Kidney (tissue), 14 donors: Measurements from ENCODE around the gene NME5. TPM values are rescaled to one million over a fixed set of nuclear protein-coding genes. Genes with fewer than 3 reads are reported as not detected.

Experiments used
- DNase-seq, 5 donors: peaks; one replicate each; pipeline ENCODE4 v3.0.0-alpha.2; 2013 to 2020
- FAIRE-seq: peaks from 2 replicates; lab custom pipeline; 2012; peaks lifted over from hg19 to GRCh38; lab: Jason Lieb, UNC
- H3K27ac ChIP-seq, 2 donors: one replicate each; pipeline ENCODE4 v1.7.0; 2013; ENCODE audit warnings: low read depth in 2 of 2, low read length in 2 of 2, inconsistent platforms in 1 of 2
- H3K27me3 ChIP-seq: one replicate; pipeline ENCODE4 v1.7.1; 2013; ENCODE audit warnings: low read length, inconsistent platforms; ENCODE audit not compliant: control insufficient read depth, insufficient read depth
- H3K36me3 ChIP-seq, 3 donors: one replicate each; pipeline versions ENCODE4 v1.7.0 to v1.7.1; 2013; ENCODE audit warnings: low read length in 3 of 3, control low read depth in 1 of 3, inconsistent platforms in 1 of 3; ENCODE audit not compliant: insufficient read depth in 3 of 3, control insufficient read depth in 2 of 3
- H3K4me1 ChIP-seq, 3 donors: one replicate each; pipeline versions ENCODE4 v1.7.0 to v1.7.1; 2013; ENCODE audit warnings: low read length in 3 of 3, inconsistent platforms in 1 of 3, low read depth in 1 of 3; ENCODE audit not compliant: control insufficient read depth in 2 of 3, insufficient read depth in 2 of 3
- H3K4me3 ChIP-seq, 3 donors: one replicate each; pipeline versions ENCODE4 v1.7.0 to v1.8.1; 2013; ENCODE audit warnings: low read length in 3 of 3, control low read depth in 1 of 3, inconsistent platforms in 1 of 3
- H3K9ac ChIP-seq, 3 donors: one replicate each; pipeline versions ENCODE4 v1.7.0 to v1.7.1; 2013; ENCODE audit warnings: low read length in 3 of 3, control low read depth in 1 of 3, inconsistent platforms in 1 of 3
- H3K9me3 ChIP-seq, 3 donors: one replicate each; pipeline versions ENCODE4 v1.7.0 to v1.7.1; 2013; ENCODE audit warnings: low read length in 3 of 3, control low read depth in 1 of 3, inconsistent platforms in 1 of 3; ENCODE audit not compliant: control insufficient read depth in 2 of 3, insufficient read depth in 1 of 3
- CTCF ChIP-seq: IDR thresholded peaks from 3 replicates; pipeline ENCODE4 v1.5.1; 2012; ENCODE audit warnings: mild to moderate bottlenecking, moderate library complexity, borderline replicate concordance; ENCODE audit not compliant: insufficient read depth; ENCODE audit errors: extremely low read depth
- intact Hi-C: fragments of 100-400 bp; cut with DNase I; formaldehyde crosslinking; loops from one replicate; pipeline ENCODE4 v1.11.1; 2022
- polyA plus RNA-seq: library from polyadenylated mRNA; stranded (reverse); fragments of 350-450 nt; fragmentation: Illumina TruSeq; extraction: RNeasy Lipid Tissue Mini Kit (QIAGEN cat#74804); gene quantifications from one replicate; pipeline ENCODE4 v1.2.3, GENCODE V29; 2014; ENCODE audit warnings: low read depth, low replicate concordance; ENCODE audit not compliant: insufficient read depth
- total RNA-seq: library from RNA; stranded (reverse); fragmentation: NEBNext Ultra II Directional; extraction: Animal tissue kit (Norgen Biotek cat#: 25700); gene quantifications from one replicate; pipeline ENCODE4 v1.2.1, GENCODE V29; 2021
- donor health status: control.
- donor health status: control.
- donor health status: control.
- donor health status: control.
- donor health status: control.
- donor health status: DM: yes; HTN: yes; CAD: no.
- donor health status: Normal renal cell carcinoma (clear cell type).

NME5 gene
- total and polyA plus RNA-seq, 2 donors from 2014 or later = 20.6 to 30.2 TPM

- peaks cover 0 to 10% (median 7%) of the 10 kb centered on the region in 3 donors for H3K4me1 ChIP-seq
- peaks cover 4 to 8% (median 5%) of the 10 kb centered on the region in 3 donors for H3K36me3 ChIP-seq
- TF ChIP-seq CTCF = no peak
- H3K27ac ChIP-seq = no peak overlapping the region
- peak overlapping the region; percentile 45 to 94 (median 87) for H3K4me3 ChIP-seq
- H3K27me3 ChIP-seq = no peaks in the 10 kb centered on the region
- peak in 3 of 5 donors; percentile 10 to 39 (median 12) for DNase-seq
- no peak for FAIRE-seq
- intact Hi-C loops = no loop called here
- H3K9ac ChIP-seq = peak overlapping the region in 1 of 3 donors; percentile 54
- no peaks in the 10 kb centered on the region for H3K9me3 ChIP-seq
These were observed 40.1 kb upstream of the NME5 start for GRCh38 chr5:138179277-138179857.

- Histone ChIP-seq H3K27me3 (no peaks in the 10 kb centered on the region), H3K4me1 (peaks cover 0 to 10% (median 7%) of the 10 kb centered on the region in 3 donors), H3K4me3 (peak within 1 kb of the TSS; percentile 87 to 99 (median 94)), H3K9ac (peak within 1 kb of the TSS; percentile 72 to 95 (median 88)), H3K27ac (peak within 1 kb of the TSS; percentile 86 to 89), H3K36me3 (peaks cover 8 to 14% (median 8%) of the 10 kb centered on the region in 3 donors), H3K9me3 (no peaks in the 10 kb centered on the region)
- intact Hi-C loops = no loop called here
- FAIRE-seq (peak; percentile 30), DNase-seq (peak; percentile 96 to 98 (median 97))
- TF ChIP-seq CTCF = no peak
These were observed 39.5 kb upstream of the NME5 start, which contains the start of the genes BRD8 and KIF20A for GRCh38 chr5:138178516-138179276. Gene BRD8 (minus strand): TSS chr5:138178630. CDS start chr5:138178614, 16 bp downstream. Gene KIF20A (plus strand): TSS chr5:138179112. CDS start chr5:138179681, 569 bp downstream.

DNA sequence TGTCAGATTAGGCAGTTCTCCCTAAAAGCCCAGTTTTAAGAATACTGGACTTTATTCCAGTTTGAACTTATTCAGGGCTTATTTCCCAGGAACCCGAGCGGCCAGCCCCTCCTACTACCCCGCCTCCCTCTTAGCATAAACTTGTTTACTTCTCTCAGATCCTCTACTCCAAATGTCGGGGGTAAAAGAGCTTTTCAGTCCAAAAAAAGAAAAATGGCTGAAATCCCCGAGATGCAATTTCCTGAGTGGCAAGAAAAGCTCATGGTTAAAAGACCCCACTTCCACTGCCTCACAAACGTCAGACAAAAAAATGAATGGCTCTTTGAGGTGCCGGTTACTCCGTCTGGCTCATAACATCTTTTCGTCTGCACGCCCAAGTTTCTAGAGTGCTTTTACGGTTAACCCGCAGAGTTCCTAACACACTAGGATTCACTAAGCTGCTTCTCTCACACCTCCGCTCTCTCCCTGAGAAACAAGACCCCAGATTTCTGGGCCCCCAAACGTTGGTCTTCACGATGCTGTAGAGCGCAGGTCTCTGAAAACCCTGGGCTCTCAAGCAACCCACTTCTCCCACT lies 38.8 kb upstream of the NME5 start:
- DNase-seq = peak in 3 of 5 donors; percentile 27 to 74 (median 73)
- intact Hi-C loops = no loop called here
- peaks cover 9 to 17% (median 11%) of the 10 kb centered on the region in 3 donors for H3K36me3 ChIP-seq
- FAIRE-seq = no peak
- H3K27ac ChIP-seq = peak overlapping the region; percentile 86 to 89
- H3K9me3 ChIP-seq = no peaks in the 10 kb centered on the region
- peak overlapping the region; percentile 87 to 99 (median 94) for H3K4me3 ChIP-seq
- no peak for TF ChIP-seq CTCF
- H3K9ac ChIP-seq = peak overlapping the region; percentile 72 to 95 (median 88)
- H3K27me3 ChIP-seq = no peaks in the 10 kb centered on the region
- H3K4me1 ChIP-seq = peaks cover 0 to 10% (median 7%) of the 10 kb centered on the region in 3 donors
